ENCODE data around the gene NUBPL. TPM values are rescaled to one million over a fixed set of nuclear protein-coding genes. Genes with fewer than 3 reads are reported as not detected.

Gene NUBPL
- total RNA-seq, 1 experiment from 2014 or later: 11.6 TPM

GRCh38 chr14:31576949-31577348 lies 15.7 kb downstream of the NUBPL start:
- H3K27me3 Mint-ChIP-seq (ENCODE audit: low read depth): no peaks in the 10 kb centered on the region
- H3K27ac Mint-ChIP-seq: no peak overlapping the region
- H3K4me1 Mint-ChIP-seq: no peaks in the 10 kb centered on the region
- ChIA-PET POLR2A (no interaction called here), CTCF (no interaction called here)
- no peaks in the 10 kb centered on the region for H3K9me3 Mint-ChIP-seq
- H3K4me3 Mint-ChIP-seq: no peak overlapping the region
- H3K36me3 Mint-ChIP-seq: no peaks in the 10 kb centered on the region
- ATAC-seq (no peak), DNase-seq (ENCODE audit: low spot score) (no peak)
- no peak for TF ChIP-seq E2F5 (CRISPR knock-in tag; IDR thresholded peaks at IDR 0.05)
- TF ChIP-seq ZNF121 (CRISPR knock-in tag; IDR thresholded peaks at IDR 0.05): no peak
- TF ChIP-seq PREB (CRISPR knock-in tag; IDR thresholded peaks at IDR 0.05; ENCODE audit: borderline replicate concordance): no peak
- TF ChIP-seq RORB (CRISPR knock-in tag; IDR thresholded peaks at IDR 0.05): no peak
- no peak for TF ChIP-seq IRF2 (CRISPR knock-in tag; IDR thresholded peaks at IDR 0.05; ENCODE audit: borderline replicate concordance, low read depth)
- TF ChIP-seq FOXP4 (CRISPR knock-in tag; IDR thresholded peaks at IDR 0.05): no peak
- no peak for TF ChIP-seq ATF6 (CRISPR knock-in tag; IDR thresholded peaks at IDR 0.05)

- Mint-ChIP-seq H3K36me3 (no peaks in the 10 kb centered on the region), H3K27me3 (ENCODE audit: low read depth) (no peaks in the 10 kb centered on the region), H3K9me3 (no peaks in the 10 kb centered on the region), H3K4me3 (no peak overlapping the region), H3K4me1 (no peaks in the 10 kb centered on the region), H3K27ac (no peak overlapping the region)
- ChIA-PET CTCF (no interaction called here), POLR2A (no interaction called here)
- no peak for DNase-seq (ENCODE audit: low spot score)
- no peak for ATAC-seq
- TF ChIP-seq IRF1 (CRISPR knock-in tag; IDR thresholded peaks at IDR 0.05): no peak
- no peak for TF ChIP-seq GTF2I (CRISPR knock-in tag; conservative IDR thresholded peaks at IDR 0.05)
- TF ChIP-seq SP1 (CRISPR knock-in tag; conservative IDR thresholded peaks at IDR 0.05): no peak
- no peak for TF ChIP-seq CDX4 (CRISPR knock-in tag; IDR thresholded peaks at IDR 0.05; ENCODE audit: borderline replicate concordance)
- TF ChIP-seq NR2C2 (CRISPR knock-in tag; IDR thresholded peaks at IDR 0.05): no peak
- TF ChIP-seq ZNF232 (CRISPR knock-in tag; IDR thresholded peaks at IDR 0.05): no peak
- no peak for TF ChIP-seq ZNF425 (CRISPR knock-in tag; conservative IDR thresholded peaks at IDR 0.05)
- TF ChIP-seq GRHL2 (CRISPR knock-in tag; IDR thresholded peaks at IDR 0.05; ENCODE audit: insufficient replicate concordance, severe bottlenecking): no peak
- no peak for TF ChIP-seq ZNF671 (CRISPR knock-in tag; IDR thresholded peaks at IDR 0.05)
- no peak for TF ChIP-seq PREB (CRISPR knock-in tag; IDR thresholded peaks at IDR 0.05; ENCODE audit: borderline replicate concordance)
- no peak for TF ChIP-seq NR1H2 (CRISPR knock-in tag; IDR thresholded peaks at IDR 0.05)
- TF ChIP-seq ARID4B (CRISPR knock-in tag; IDR thresholded peaks at IDR 0.05; ENCODE audit: borderline replicate concordance): no peak
Observed at GRCh38 chr14:31578266-31578665, 17.1 kb downstream of the NUBPL start.

Measured in WTC11 (cell line).